Neural cell (in vitro differentiated cells): ENCODE measurements around the gene ZNF687.

ENCODE experiments used
- EP300 ChIP-seq: fragments of 450-650 bp; conservative IDR thresholded peaks from 2 replicates; pipeline ENCODE4 v1.6.1; 2014; ENCODE audit warnings: antibody characterized with exemption, mild to moderate bottlenecking, moderate library complexity; ENCODE audit not compliant: poor library complexity, severe bottlenecking
- EZH2 ChIP-seq: fragments of 200-600, 300-800 bp; shearing (Covaris generic), sonication (generic); IDR thresholded peaks from 2 replicates; pipeline ENCODE4 v1.6.1; 2014; ENCODE audit warnings: antibody characterized with exemption, low read length, borderline replicate concordance, mild to moderate bottlenecking; ENCODE audit not compliant: insufficient read depth, poor library complexity, severe bottlenecking
- TF ChIP-seq, protein P1 (sequence below): fragments of 450-650 bp; IDR thresholded peaks from 2 replicates; pipeline ENCODE4 v1.5.1; 2014; ENCODE audit warnings: antibody characterized with exemption, mild to moderate bottlenecking, moderate library complexity; ENCODE audit not compliant: poor library complexity, severe bottlenecking
- TF ChIP-seq, protein P2 (sequence below): IDR thresholded peaks from 2 replicates; pipeline ENCODE4 v1.6.1; 2012; ENCODE audit warnings: borderline replicate concordance

DNA sequence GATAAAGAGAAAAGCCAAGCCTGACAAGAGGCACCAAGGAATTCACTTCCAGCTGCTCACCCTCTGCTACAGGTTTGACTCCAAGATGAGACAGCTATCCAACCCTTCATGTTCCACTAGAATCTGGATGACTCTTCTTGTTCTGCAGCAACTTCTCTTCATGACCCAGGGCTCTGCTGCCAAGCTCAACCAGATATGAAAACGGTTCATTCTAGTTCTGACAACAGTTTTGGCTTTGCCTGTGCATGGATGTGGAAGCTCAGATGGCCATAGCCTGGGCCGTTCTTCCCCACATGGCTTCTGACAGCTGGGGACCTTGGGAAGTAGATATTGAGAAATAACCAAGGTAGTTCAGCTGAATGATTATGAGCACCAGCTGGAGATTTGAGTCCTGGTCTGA lies 31.4 kb downstream of the ZNF687 start:
- TF ChIP-seq, protein P1, sequence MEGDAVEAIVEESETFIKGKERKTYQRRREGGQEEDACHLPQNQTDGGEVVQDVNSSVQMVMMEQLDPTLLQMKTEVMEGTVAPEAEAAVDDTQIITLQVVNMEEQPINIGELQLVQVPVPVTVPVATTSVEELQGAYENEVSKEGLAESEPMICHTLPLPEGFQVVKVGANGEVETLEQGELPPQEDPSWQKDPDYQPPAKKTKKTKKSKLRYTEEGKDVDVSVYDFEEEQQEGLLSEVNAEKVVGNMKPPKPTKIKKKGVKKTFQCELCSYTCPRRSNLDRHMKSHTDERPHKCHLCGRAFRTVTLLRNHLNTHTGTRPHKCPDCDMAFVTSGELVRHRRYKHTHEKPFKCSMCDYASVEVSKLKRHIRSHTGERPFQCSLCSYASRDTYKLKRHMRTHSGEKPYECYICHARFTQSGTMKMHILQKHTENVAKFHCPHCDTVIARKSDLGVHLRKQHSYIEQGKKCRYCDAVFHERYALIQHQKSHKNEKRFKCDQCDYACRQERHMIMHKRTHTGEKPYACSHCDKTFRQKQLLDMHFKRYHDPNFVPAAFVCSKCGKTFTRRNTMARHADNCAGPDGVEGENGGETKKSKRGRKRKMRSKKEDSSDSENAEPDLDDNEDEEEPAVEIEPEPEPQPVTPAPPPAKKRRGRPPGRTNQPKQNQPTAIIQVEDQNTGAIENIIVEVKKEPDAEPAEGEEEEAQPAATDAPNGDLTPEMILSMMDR: no peak
- TF ChIP-seq EP300: no peak
- TF ChIP-seq, protein P2, sequence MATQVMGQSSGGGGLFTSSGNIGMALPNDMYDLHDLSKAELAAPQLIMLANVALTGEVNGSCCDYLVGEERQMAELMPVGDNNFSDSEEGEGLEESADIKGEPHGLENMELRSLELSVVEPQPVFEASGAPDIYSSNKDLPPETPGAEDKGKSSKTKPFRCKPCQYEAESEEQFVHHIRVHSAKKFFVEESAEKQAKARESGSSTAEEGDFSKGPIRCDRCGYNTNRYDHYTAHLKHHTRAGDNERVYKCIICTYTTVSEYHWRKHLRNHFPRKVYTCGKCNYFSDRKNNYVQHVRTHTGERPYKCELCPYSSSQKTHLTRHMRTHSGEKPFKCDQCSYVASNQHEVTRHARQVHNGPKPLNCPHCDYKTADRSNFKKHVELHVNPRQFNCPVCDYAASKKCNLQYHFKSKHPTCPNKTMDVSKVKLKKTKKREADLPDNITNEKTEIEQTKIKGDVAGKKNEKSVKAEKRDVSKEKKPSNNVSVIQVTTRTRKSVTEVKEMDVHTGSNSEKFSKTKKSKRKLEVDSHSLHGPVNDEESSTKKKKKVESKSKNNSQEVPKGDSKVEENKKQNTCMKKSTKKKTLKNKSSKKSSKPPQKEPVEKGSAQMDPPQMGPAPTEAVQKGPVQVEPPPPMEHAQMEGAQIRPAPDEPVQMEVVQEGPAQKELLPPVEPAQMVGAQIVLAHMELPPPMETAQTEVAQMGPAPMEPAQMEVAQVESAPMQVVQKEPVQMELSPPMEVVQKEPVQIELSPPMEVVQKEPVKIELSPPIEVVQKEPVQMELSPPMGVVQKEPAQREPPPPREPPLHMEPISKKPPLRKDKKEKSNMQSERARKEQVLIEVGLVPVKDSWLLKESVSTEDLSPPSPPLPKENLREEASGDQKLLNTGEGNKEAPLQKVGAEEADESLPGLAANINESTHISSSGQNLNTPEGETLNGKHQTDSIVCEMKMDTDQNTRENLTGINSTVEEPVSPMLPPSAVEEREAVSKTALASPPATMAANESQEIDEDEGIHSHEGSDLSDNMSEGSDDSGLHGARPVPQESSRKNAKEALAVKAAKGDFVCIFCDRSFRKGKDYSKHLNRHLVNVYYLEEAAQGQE: no peak
- no peak for TF ChIP-seq EZH2
